ENCODE data around the gene NPL.

- TF ChIP-seq CTCF (IDR thresholded peaks at IDR 0.05 in 8 of 11, conservative IDR thresholded peaks at IDR 0.05 in 3 of 11), result no peak
- TF ChIP-seq POLR2AphosphoS5 (IDR thresholded peaks at IDR 0.05), result no peak
- TF ChIP-seq POLR2A (IDR thresholded peaks at IDR 0.05), result no peak
Measured at GRCh38 chr1:182791281-182792179, 2.0 kb downstream of the NPL start.

Data from spleen (tissue), 7 donors.